BLaER1 treated with 17β-estradiol and CSF1 and Interleukin-3, amounts not matched to agents 10 nM and 100 nM (cell line): ENCODE results near the gene IDH3A.
A peak's percentile ranks its signal among the peaks of the same experiment; 100 is the strongest.

Experiments
- H3K27ac ChIP-seq, 11 experiments: shearing (Covaris generic); formaldehyde crosslinking; 2 replicates each; pipeline ENCODE4 v1.8.1; 2022
- H3K27me3 ChIP-seq, 11 experiments: shearing (Covaris generic); formaldehyde crosslinking; 2 replicates each; pipeline ENCODE4 v1.8.1; 2022
- H3K36me3 ChIP-seq, 11 experiments: shearing (Covaris generic); formaldehyde crosslinking; 2 replicates each; pipeline ENCODE4 v1.8.1; 2022
- H3K4me1 ChIP-seq, 10 experiments: shearing (Covaris generic); formaldehyde crosslinking; 2 replicates each; pipeline ENCODE4 v1.8.1; 2022
- H3K4me2 ChIP-seq, 11 experiments: shearing (Covaris generic); formaldehyde crosslinking; 2 replicates each; pipeline ENCODE4 v1.8.1; 2022
- H3K4me3 ChIP-seq, 10 experiments: shearing (Covaris generic); formaldehyde crosslinking; 2 replicates each; pipeline ENCODE4 v1.8.1; 2022
- H3K9ac ChIP-seq, 11 experiments: shearing (Covaris generic); formaldehyde crosslinking; 2 replicates each; pipeline ENCODE4 v1.8.1; 2022
- H3K9me3 ChIP-seq, 11 experiments: shearing (Covaris generic); formaldehyde crosslinking; replicated peaks in 1 of 11; 2 replicates each; pipeline ENCODE4 v1.8.1; 2022
- H4K20me1 ChIP-seq, 11 experiments: shearing (Covaris generic); formaldehyde crosslinking; 2 replicates each; pipeline ENCODE4 v1.8.1; 2022
- Cebpa-rat ChIP-seq, 11 experiments: shearing (Covaris generic); IDR thresholded peaks; 2 replicates each; pipeline ENCODE4 v1.8.1; 2022

The IDH3A gene

GRCh38 chr15:78149068-78149804 is at the start of gene IDH3A:
TSS of gene IDH3A (plus strand) at chr15:78149362. CDS start at chr15:78149404, 42 bp downstream.
- Histone ChIP-seq H3K4me1 (peaks cover 23 to 34% (median 29%) of the 10 kb centered on the region in 10 experiments), H3K9me3 (no peaks in the 10 kb centered on the region), H3K27me3 (no peaks in the 10 kb centered on the region), H3K4me3 (peak within 1 kb of the TSS; percentile 88 to 100 (median 94)), H3K4me2 (peak within 1 kb of the TSS; percentile 90 to 99 (median 95)), H3K36me3 (peaks cover 0 to 19% (median 6%) of the 10 kb centered on the region in 11 experiments; a peak in 10 of 22 replicates), H4K20me1 (peaks cover 0 to 50% (median 42%) of the 10 kb centered on the region in 11 experiments; a peak in 18 of 22 replicates), H3K27ac (peak within 1 kb of the TSS; percentile 64 to 89 (median 84); a peak in 21 of 22 replicates), H3K9ac (peak within 1 kb of the TSS; percentile 83 to 97 (median 92))
- no peak for TF ChIP-seq Cebpa-rat (IDR thresholded peaks at IDR 0.05)

- Histone ChIP-seq H3K36me3 (no peaks in the 10 kb centered on the region), H3K4me3 (no peak overlapping the region), H3K9ac (no peak overlapping the region), H3K4me1 (peaks cover 29 to 36% (median 33%) of the 10 kb centered on the region in 10 experiments), H4K20me1 (peaks cover 0 to 18% (median 0%) of the 10 kb centered on the region in 11 experiments; a peak in 2 of 22 replicates), H3K4me2 (no peak overlapping the region), H3K27ac (no peak overlapping the region), H3K9me3 (no peaks in the 10 kb centered on the region), H3K27me3 (no peaks in the 10 kb centered on the region)
- TF ChIP-seq Cebpa-rat (IDR thresholded peaks at IDR 0.05): no peak
These were observed 48.3 kb upstream of the IDH3A start for GRCh38 chr15:78100886-78101285.

GRCh38 chr15:78101423-78102105 is 47.6 kb upstream of the IDH3A start:
- Histone ChIP-seq H3K9me3 (no peaks in the 10 kb centered on the region), H3K27me3 (no peaks in the 10 kb centered on the region), H3K36me3 (no peaks in the 10 kb centered on the region), H3K4me2 (no peak overlapping the region), H3K4me1 (peaks cover 34 to 42% (median 40%) of the 10 kb centered on the region in 10 experiments), H3K27ac (no peak overlapping the region), H3K4me3 (no peak overlapping the region), H4K20me1 (peaks cover 0 to 18% (median 0%) of the 10 kb centered on the region in 11 experiments; a peak in 3 of 22 replicates), H3K9ac (no peak overlapping the region)
- no peak for TF ChIP-seq Cebpa-rat (IDR thresholded peaks at IDR 0.05)

- Histone ChIP-seq H3K4me3 (no peak overlapping the region), H3K4me1 (peaks cover 34 to 42% (median 40%) of the 10 kb centered on the region in 10 experiments), H3K27me3 (no peaks in the 10 kb centered on the region), H3K9me3 (no peaks in the 10 kb centered on the region), H3K36me3 (no peaks in the 10 kb centered on the region), H3K9ac (peak overlapping the region in 2 of 11 experiments; percentile 48 to 55; a peak in 2 of 22 replicates), H3K27ac (0 out of 22 replicates have a peak overlapping the region, but pooled peaks of 1 of the 11 experiments have one; percentile 3), H3K4me2 (peak overlapping the region in 3 of 11 experiments; percentile 88 to 91 (median 90); a peak in 3 of 22 replicates), H4K20me1 (peaks cover 0 to 18% (median 0%) of the 10 kb centered on the region in 11 experiments; a peak in 3 of 22 replicates)
- TF ChIP-seq Cebpa-rat (IDR thresholded peaks at IDR 0.05): no peak
These were observed 47.0 kb upstream of the IDH3A start for GRCh38 chr15:78102211-78102610.

GRCh38 chr15:78102741-78103140 is 46.4 kb upstream of the IDH3A start:
- H4K20me1 ChIP-seq: peaks cover 0 to 18% (median 0%) of the 10 kb centered on the region in 11 experiments; a peak in 3 of 22 replicates

GRCh38 chr15:78103406-78104118 is 45.6 kb upstream of the IDH3A start:
- no peak for TF ChIP-seq Cebpa-rat (IDR thresholded peaks at IDR 0.05)
- peak overlapping the region in 5 of 11 experiments; percentile 2 to 34 (median 7); a peak in 5 of 22 replicates for H3K27ac ChIP-seq
- no peaks in the 10 kb centered on the region for H3K36me3 ChIP-seq
- no peak overlapping the region for H3K4me3 ChIP-seq
- peaks cover 0 to 18% (median 0%) of the 10 kb centered on the region in 11 experiments; a peak in 3 of 22 replicates for H4K20me1 ChIP-seq
- H3K9ac ChIP-seq: peak overlapping the region in 8 of 11 experiments; percentile 5 to 55 (median 25); a peak in 9 of 22 replicates
- no peaks in the 10 kb centered on the region for H3K9me3 ChIP-seq
- peaks cover 34 to 45% (median 40%) of the 10 kb centered on the region in 10 experiments for H3K4me1 ChIP-seq
- H3K27me3 ChIP-seq: no peaks in the 10 kb centered on the region
- H3K4me2 ChIP-seq: peak overlapping the region; percentile 47 to 91 (median 82)

More at GRCh38 chr15:78102741-78103140, 46.4 kb upstream of the IDH3A start:
- H3K4me3 ChIP-seq: no peak overlapping the region
- peaks cover 34 to 42% (median 40%) of the 10 kb centered on the region in 10 experiments for H3K4me1 ChIP-seq
- no peaks in the 10 kb centered on the region for H3K9me3 ChIP-seq
- H3K27ac ChIP-seq: peak overlapping the region in 3 of 11 experiments; percentile 3 to 34 (median 9); a peak in 3 of 22 replicates
- H3K27me3 ChIP-seq: no peaks in the 10 kb centered on the region
- peak overlapping the region in 9 of 11 experiments; percentile 54 to 91 (median 85); a peak in 15 of 22 replicates for H3K4me2 ChIP-seq
- no peaks in the 10 kb centered on the region for H3K36me3 ChIP-seq
- H3K9ac ChIP-seq: peak overlapping the region in 4 of 11 experiments; percentile 11 to 55 (median 45); a peak in 3 of 22 replicates
- TF ChIP-seq Cebpa-rat (IDR thresholded peaks at IDR 0.05): no peak

GRCh38 chr15:78104119-78104479 is 45.1 kb upstream of the IDH3A start:
- Histone ChIP-seq H3K4me2 (peak overlapping the region; percentile 47 to 91 (median 82)), H3K27me3 (no peaks in the 10 kb centered on the region), H3K9me3 (no peaks in the 10 kb centered on the region), H3K36me3 (no peaks in the 10 kb centered on the region), H4K20me1 (peaks cover 0 to 18% (median 0%) of the 10 kb centered on the region in 11 experiments; a peak in 3 of 22 replicates), H3K4me1 (peaks cover 34 to 45% (median 40%) of the 10 kb centered on the region in 10 experiments), H3K27ac (peak overlapping the region in 1 of 11 experiments; percentile 9; a peak in 1 of 22 replicates), H3K4me3 (no peak overlapping the region), H3K9ac (peak overlapping the region in 1 of 11 experiments; percentile 10; a peak in 1 of 22 replicates)
- TF ChIP-seq Cebpa-rat (IDR thresholded peaks at IDR 0.05): no peak
